ENCODE measurements around the gene PRTG. TPM values are rescaled to one million over a fixed set of nuclear protein-coding genes. Genes with fewer than 3 reads are reported as not detected.

PRTG gene
- total and polyA plus RNA-seq, 5 experiments from 2014 or later = not detected

Other genes with a start within 250 kb of the PRTG start
- gene DNAAF4, start 234.9 kb downstream of the PRTG start, total RNA-seq = 1 to 10 TPM; 2.6 to 2.9 TPM
- gene DNAAF4, start 234.9 kb downstream of the PRTG start, polyA plus RNA-seq = under 1 TPM in 2 of 3 donors, not detected in 1; 0.24 to 0.63 TPM
- gene PYGO1, start 154.8 kb downstream of the PRTG start, total RNA-seq = not detected
- gene PYGO1, start 154.8 kb downstream of the PRTG start, polyA plus RNA-seq = not detected

Data from naive thymus-derived CD8-positive, alpha-beta T cell (primary cell).